Esophagus mucosa (tissue), 1 donor: ENCODE results near the gene PTPRF. TPM values are rescaled to one million over a fixed set of nuclear protein-coding genes. Genes with fewer than 3 reads are reported as not detected.
A peak's percentile ranks its signal among the peaks of the same experiment; 100 is the strongest.
"Not testable (repeated sequence)": the region's sequence is repeated elsewhere in the genome, so short reads cannot be mapped to it uniquely, and the experiment has no call there.

Experiments used
- ATAC-seq: fragments of 200-7000 bp; cut with Tn5 transposase; one replicate; pipeline ENCODE4 v1.9.1; 2020
- total RNA-seq: library from RNA; stranded (reverse); gene quantifications from one replicate; pipeline ENCODE4 v1.2.4, GENCODE V29; 2023
- donor health status: DM: yes; HTN: yes; CAD: no.

Gene PTPRF
- total RNA-seq, 1 donor from 2014 or later: 285 TPM

DNA sequence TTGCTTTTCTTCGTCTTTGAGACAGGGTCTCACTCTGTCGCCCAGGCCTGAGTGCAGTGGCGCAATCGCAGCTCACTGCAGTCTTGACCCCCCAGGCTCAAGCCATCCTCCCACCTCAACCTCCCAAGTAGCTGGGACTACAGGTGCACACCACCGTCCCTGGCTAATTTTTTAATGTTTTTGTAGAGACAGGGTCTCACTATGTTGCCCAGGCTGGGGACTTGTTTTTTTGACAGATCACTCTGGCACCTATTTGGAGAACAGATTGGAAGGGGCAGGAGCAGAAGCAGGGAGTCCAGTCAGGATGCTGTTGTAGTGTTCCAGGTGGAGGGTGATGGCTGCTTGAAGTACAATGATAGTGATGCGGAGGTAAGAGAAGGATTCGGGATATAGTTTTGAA lies 106.6 kb downstream of the PTPRF start:
- no peak for ATAC-seq

GRCh38 chr1:43638381-43638780 lies 107.7 kb downstream of the PTPRF start:
- not testable (repeated sequence) for ATAC-seq

GRCh38 chr1:43639976-43640794 lies 109.5 kb downstream of the PTPRF start:
- peak; percentile 80 for ATAC-seq

DNA sequence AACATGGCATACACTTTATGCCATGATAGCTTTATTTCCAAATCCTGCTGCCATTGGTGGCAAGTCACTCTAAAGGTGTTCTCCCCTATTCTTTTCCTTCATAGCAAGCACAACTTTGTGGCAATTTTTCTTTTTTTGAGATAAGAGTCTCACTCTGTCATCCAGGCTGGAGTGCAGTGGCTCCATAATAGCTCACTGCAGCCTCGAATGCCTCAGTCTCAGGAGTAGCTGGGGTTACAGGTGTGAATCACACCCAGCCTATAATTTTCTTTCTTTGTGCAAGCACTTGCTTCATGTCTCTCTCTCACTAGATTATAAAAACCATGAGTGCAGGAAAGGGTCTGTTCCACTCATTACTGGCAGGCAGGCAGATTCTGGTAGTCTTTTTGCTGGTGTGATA lies 113.9 kb downstream of the PTPRF start:
- no peak for ATAC-seq

DNA sequence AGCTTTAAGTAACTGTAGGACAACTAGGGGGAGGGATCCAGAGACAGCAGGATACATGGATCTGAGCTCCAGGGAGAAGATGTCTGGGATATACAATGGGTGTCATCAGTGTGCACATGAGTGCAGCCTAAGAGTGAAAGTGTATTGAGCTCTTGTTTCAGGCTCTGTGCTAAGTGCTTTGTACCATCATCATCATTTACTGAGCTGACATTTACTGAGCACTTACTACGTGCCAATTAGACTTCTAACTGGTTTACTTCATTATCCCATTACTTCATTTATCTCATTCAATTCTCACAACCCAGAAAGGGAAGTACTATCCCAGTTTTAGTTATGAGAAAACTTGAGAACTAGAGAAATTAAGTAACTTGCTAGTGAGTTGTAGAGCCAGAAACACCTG lies 114.8 kb downstream of the PTPRF start:
- ATAC-seq: no peak

GRCh38 chr1:43647331-43647730 lies 116.6 kb downstream of the PTPRF start:
- ATAC-seq: not testable (repeated sequence)

GRCh38 chr1:43648221-43648847 lies 117.7 kb downstream of the PTPRF start:
- no peak for ATAC-seq

- ATAC-seq: no peak
Observed at GRCh38 chr1:43648876-43649477, 118.3 kb downstream of the PTPRF start.

DNA sequence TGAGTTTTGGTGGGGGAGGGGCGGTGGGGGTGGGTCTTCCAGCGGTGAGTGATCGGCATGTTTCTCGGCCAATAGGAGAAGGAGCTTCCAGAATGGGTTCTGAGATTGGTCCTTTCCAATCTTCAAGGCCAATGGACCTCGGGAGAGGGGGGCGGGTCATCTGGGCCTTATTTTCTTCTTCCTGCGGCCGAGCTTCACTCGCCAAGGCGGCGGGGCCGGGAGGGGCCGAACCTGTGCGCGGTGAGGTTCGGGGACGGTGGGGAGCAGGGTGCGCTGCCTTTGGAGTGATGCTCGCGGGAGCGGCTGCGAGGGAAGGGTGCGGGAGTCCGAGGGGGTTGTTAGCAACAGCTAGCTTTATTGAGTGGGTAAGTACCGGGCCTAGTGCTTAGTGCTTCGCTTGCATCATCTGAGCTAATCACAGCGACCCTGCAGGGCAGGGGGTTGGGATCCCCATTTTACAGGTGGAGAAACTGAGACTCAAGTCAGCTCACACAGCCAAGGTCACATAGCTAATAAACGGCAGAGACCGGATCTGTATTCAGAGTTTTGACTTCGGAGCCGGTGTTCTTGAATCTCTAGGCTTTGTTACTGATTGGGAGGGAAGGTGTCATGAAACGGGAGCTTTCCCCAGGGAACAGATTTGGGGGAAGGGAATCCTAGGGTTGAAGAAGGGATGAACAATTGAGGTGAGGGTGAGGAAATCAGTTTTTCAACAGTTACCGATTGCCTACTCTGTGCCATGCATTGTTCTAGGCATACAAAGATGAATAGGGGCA lies 119.8 kb downstream of the PTPRF start:
- peak; percentile 88 for ATAC-seq

- no peak for ATAC-seq
Observed at GRCh38 chr1:43651188-43651587, 120.5 kb downstream of the PTPRF start.

DNA sequence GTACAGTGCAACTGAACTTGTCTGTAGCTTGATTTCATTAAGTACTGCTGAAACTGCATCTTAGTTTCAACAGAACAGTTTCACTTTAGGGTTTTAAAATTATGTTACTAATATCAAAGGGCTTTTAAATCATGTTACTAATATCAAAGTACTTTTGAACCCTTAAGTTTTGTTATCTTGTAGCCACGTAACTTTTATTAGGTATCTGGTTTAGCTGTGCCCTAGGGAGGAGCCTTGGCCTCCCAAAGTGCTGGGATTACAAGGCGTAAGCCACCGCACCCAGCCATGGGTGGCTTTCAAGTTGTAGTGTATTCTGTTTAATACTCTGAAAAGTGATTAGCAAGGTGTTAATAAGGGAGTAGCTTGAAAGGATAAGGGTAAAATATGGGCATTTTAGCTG lies 121.2 kb downstream of the PTPRF start:
- ATAC-seq: no peak

GRCh38 chr1:43653339-43653738 lies 122.7 kb downstream of the PTPRF start:
- no peak for ATAC-seq

GRCh38 chr1:43653893-43654292 lies 123.2 kb downstream of the PTPRF start:
- ATAC-seq: no peak

GRCh38 chr1:43655953-43656352 lies 125.3 kb downstream of the PTPRF start:
- ATAC-seq: no peak

DNA sequence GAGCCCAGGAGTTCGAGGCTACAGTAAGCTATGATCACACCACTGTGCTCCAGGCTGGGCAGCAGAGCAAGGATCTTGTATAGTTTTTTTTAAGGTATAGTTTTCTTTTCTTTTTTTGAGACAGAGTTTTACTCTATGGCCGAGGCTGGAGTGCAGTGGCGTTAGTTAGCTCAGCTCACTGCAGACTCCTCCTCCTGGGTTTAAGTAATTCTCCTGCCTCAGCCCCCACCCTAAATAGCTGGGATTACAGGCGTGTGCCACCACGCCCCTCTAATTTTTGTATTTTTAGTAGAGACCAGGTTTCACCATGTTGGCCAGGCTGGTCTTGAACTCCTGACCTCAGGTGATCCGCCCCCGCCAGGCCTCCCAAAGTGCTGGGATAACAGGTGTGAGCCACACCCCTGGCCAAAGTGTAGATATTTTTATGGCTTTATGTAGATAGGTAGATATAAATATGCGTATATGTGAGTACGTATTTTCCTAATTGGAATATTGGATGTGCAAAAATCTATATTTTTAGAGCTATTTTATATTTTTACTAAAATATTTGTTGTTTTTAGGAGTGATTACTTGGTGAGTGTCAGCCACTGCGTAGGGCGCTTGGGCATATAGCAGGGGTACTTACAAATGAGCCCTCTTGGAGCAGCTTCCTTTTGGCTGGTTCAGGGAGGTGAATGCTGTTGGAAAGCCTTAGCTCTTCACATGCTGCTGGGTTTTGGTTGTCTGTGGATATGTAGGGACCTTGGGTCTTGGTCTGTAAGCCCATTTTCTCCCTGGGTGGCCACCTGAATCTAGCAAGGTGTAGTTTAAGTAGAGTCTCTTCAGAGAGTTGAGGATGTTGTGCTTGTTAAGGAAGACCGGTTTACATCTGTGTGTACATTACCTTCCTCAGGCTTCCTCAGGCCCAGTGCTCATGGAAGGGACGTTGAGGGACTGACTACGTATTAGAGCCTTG lies 128.8 kb downstream of the PTPRF start:
- no peak for ATAC-seq

GRCh38 chr1:43660355-43660754 lies 129.7 kb downstream of the PTPRF start:
- no peak for ATAC-seq

GRCh38 chr1:43664369-43664768 lies 133.7 kb downstream of the PTPRF start:
- no peak for ATAC-seq

DNA sequence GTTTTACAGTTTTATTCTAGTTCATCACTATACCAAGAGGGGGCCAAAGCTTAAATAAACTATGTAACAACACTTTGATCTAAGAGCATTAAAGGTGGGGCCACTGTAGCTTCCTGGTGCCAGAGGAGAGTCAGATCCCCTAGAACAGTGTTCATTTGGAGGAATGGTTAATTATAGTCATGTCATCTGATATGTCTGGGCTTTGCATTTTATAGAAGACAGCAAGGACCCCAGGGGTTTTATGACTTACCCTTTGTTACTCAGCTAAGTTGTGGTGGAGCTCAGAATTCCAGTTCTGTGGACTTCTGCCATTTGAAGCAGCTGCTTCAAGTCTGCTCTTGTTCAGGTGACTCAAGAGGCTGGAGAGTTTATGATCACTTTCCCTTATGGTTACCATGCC lies 135.9 kb downstream of the PTPRF start:
- ATAC-seq: peak; percentile 88

DNA sequence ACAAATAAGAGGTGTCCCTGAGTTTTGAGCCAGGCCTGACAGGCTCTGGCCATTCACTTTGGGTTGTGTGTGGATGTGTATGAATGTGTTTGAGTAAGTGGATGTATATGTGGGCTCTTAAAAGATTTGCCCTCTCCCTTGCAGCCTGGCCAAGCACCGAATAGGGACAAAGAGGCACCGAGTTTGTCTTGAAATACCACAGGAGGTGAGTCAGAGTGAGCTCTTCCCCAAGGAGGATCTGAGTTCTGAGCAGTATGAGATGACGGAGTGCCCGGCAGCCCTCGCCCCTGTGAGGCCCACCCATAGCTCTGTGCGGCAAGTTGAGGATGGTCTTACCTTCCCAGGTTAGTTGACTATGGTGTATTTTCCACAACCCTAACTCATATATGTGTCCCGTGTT lies 138.3 kb downstream of the PTPRF start:
- peak; percentile 9 for ATAC-seq

DNA sequence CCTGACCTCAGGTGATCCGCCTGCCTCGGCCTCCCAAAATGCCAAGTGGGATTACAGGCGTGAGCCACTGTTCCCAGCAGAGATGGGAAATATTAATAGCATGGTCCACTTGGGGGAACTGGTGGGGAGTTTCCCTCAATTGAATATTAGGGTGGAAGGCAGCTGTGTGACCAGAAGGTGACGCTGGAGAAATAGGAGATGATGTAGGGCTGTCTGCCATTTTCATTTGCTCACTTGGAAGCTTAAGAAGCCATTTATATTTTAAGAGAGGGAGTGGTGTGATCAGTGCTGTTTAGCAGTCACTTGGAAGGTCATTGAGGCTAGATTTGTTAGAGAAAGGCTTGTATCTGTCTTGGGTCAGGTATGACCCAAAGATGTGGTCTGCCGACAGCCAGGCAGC lies 139.2 kb downstream of the PTPRF start:
- ATAC-seq: no peak

GRCh38 chr1:43671193-43671592 lies 140.5 kb downstream of the PTPRF start:
- no peak for ATAC-seq
